DOHH2 (cell line): ENCODE data around the gene STPG4.

Experiments used
- H3F3A ChIP-seq: fragments of 200-600 bp; sonication (generic), shearing (Covaris generic); 2 replicates; pipeline ENCODE4 v1.6.0; 2016; ENCODE audit warnings: antibody characterized with exemption, mild to moderate bottlenecking; ENCODE audit not compliant: control insufficient read depth, insufficient read depth
- H3K27ac ChIP-seq: fragments of 200-600 bp; sonication (generic); 2 replicates; pipeline ENCODE4 v1.5.1; 2014; ENCODE audit warnings: low read depth, mild to moderate bottlenecking, low read length, moderate library complexity
- H3K27me3 ChIP-seq: fragments of 200-600 bp; sonication (generic); 2 replicates; pipeline ENCODE4 v1.6.1; 2014; ENCODE audit warnings: mild to moderate bottlenecking, low read length, mixed read lengths; ENCODE audit not compliant: control insufficient read depth
- H3K36me3 ChIP-seq: fragments of 200-600 bp; sonication (generic); 2 replicates; pipeline ENCODE4 v1.6.1; 2014; ENCODE audit warnings: mild to moderate bottlenecking, low read length, moderate library complexity, mixed read lengths; ENCODE audit not compliant: control insufficient read depth
- H3K4me1 ChIP-seq: fragments of 200-600 bp; sonication (generic); 2 replicates; pipeline ENCODE4 v1.6.1; 2014; ENCODE audit warnings: mild to moderate bottlenecking, low read length, mixed read lengths; ENCODE audit not compliant: control insufficient read depth
- H3K4me2 ChIP-seq: fragments of 200-600 bp; sonication (generic); 2 replicates; pipeline ENCODE4 v1.6.0; 2014; ENCODE audit warnings: mild to moderate bottlenecking, low read length, moderate library complexity
- H3K4me3 ChIP-seq: fragments of 200-600 bp; sonication (generic); 2 replicates; pipeline ENCODE4 v1.5.1; 2014; ENCODE audit warnings: mild to moderate bottlenecking, low read length, mixed read lengths
- H3K79me2 ChIP-seq: fragments of 200-600 bp; sonication (generic); 2 replicates; pipeline ENCODE4 v1.6.1; 2014; ENCODE audit warnings: mild to moderate bottlenecking, low read length, mixed read lengths; ENCODE audit not compliant: control insufficient read depth
- H3K9me2 ChIP-seq: fragments of 200-600 bp; sonication (generic); replicated peaks from 2 replicates; pipeline ENCODE4 v1.6.1; 2014; ENCODE audit warnings: mild to moderate bottlenecking, low read length, mixed read lengths; ENCODE audit not compliant: control insufficient read depth
- H3K9me3 ChIP-seq: fragments of 200-600 bp; sonication (generic); 2 replicates; pipeline ENCODE4 v1.6.1; 2014; ENCODE audit warnings: antibody characterized with exemption, low read length, mixed read lengths; ENCODE audit not compliant: control insufficient read depth, insufficient read depth
- H4K20me1 ChIP-seq: fragments of 200-600 bp; sonication (generic); 2 replicates; pipeline ENCODE4 v1.6.0; 2014; ENCODE audit warnings: low read depth, mild to moderate bottlenecking, antibody characterized with exemption, low read length, moderate library complexity; ENCODE audit not compliant: control insufficient read depth, insufficient read depth
- CTCF ChIP-seq: fragments of 200-600 bp; sonication (generic); IDR thresholded peaks from one replicate; pipeline ENCODE4 v1.5.1; 2014; ENCODE audit warnings: antibody characterized with exemption, mild to moderate bottlenecking, low read depth, low read length; ENCODE audit not compliant: poor library complexity, severe bottlenecking
- EZH2phosphoT487 ChIP-seq: fragments of 200-600 bp; sonication (generic); IDR thresholded peaks from 2 replicates; pipeline ENCODE4 v1.6.1; 2017; ENCODE audit warnings: borderline replicate concordance, mild to moderate bottlenecking, antibody characterized with exemption, low read length, moderate library complexity, mixed read lengths

Gene STPG4

GRCh38 chr2:47134386-47135090 lies 20.6 kb downstream of the STPG4 start:
- no peak overlapping the region for H3K4me2 ChIP-seq
- no peaks in the 10 kb centered on the region for H4K20me1 ChIP-seq
- H3K9me3 ChIP-seq, result no peaks in the 10 kb centered on the region
- H3F3A ChIP-seq, result no peaks in the 10 kb centered on the region
- no peaks in the 10 kb centered on the region for H3K79me2 ChIP-seq
- H3K27ac ChIP-seq, result no peak overlapping the region
- H3K4me3 ChIP-seq, result no peak overlapping the region
- H3K36me3 ChIP-seq, result no peaks in the 10 kb centered on the region
- H3K27me3 ChIP-seq, result no peaks in the 10 kb centered on the region
- no peak for TF ChIP-seq EZH2phosphoT487
- no peak for TF ChIP-seq CTCF
- no peaks in the 10 kb centered on the region for H3K9me2 ChIP-seq
- no peaks in the 10 kb centered on the region for H3K4me1 ChIP-seq

- H3K79me2 ChIP-seq, result no peaks in the 10 kb centered on the region
- no peaks in the 10 kb centered on the region for H3K9me3 ChIP-seq
- H3K4me3 ChIP-seq, result no peak overlapping the region
- no peak overlapping the region for H3K4me2 ChIP-seq
- TF ChIP-seq CTCF, result no peak
- TF ChIP-seq EZH2phosphoT487, result no peak
- H3F3A ChIP-seq, result no peaks in the 10 kb centered on the region
- no peaks in the 10 kb centered on the region for H3K27me3 ChIP-seq
- H3K27ac ChIP-seq, result no peak overlapping the region
- H3K36me3 ChIP-seq, result no peaks in the 10 kb centered on the region
- H3K4me1 ChIP-seq, result no peaks in the 10 kb centered on the region
- no peaks in the 10 kb centered on the region for H4K20me1 ChIP-seq
- H3K9me2 ChIP-seq, result no peaks in the 10 kb centered on the region
Measured at GRCh38 chr2:47133046-47133445, 22.1 kb downstream of the STPG4 start.

GRCh38 chr2:47129191-47129706 lies 25.9 kb downstream of the STPG4 start:
- Histone ChIP-seq H4K20me1 (no peaks in the 10 kb centered on the region), H3K79me2 (no peaks in the 10 kb centered on the region), H3K4me3 (no peak overlapping the region), H3K27ac (no peak overlapping the region), H3K27me3 (0 out of 2 replicates have a peak, but pooled peaks cover 2% of the 10 kb centered on the region), H3K4me1 (no peaks in the 10 kb centered on the region), H3K4me2 (no peak overlapping the region), H3F3A (no peaks in the 10 kb centered on the region), H3K9me2 (no peaks in the 10 kb centered on the region), H3K9me3 (no peaks in the 10 kb centered on the region), H3K36me3 (no peaks in the 10 kb centered on the region)
- no peak for TF ChIP-seq CTCF
- TF ChIP-seq EZH2phosphoT487, result no peak
